DND-41 (cell line): ENCODE data around the gene HMCN1.

ENCODE experiments used
- ATAC-seq: fragments of 200-7000 bp; cut with Tn5 transposase; 3 replicates; pipeline ENCODE4 v1.9.1; 2021; ENCODE audit warnings: low read depth; ENCODE audit not compliant: insufficient read depth
- DNase-seq: peaks from one replicate; pipeline ENCODE4 v3.0.0-alpha.2; 2020
- H2AFZ ChIP-seq: 2 replicates; pipeline ENCODE4 v1.6.0; 2012; ENCODE audit warnings: low read depth, low read length
- H3K27ac ChIP-seq: 2 replicates; pipeline ENCODE4 v1.5.1; 2012; ENCODE audit warnings: low read length, inconsistent platforms
- H3K27me3 ChIP-seq: fragments of 200-600 bp; sonication (generic); 2 replicates; pipeline ENCODE4 v1.6.0; 2012; ENCODE audit warnings: low read length, mild to moderate bottlenecking, inconsistent platforms; ENCODE audit not compliant: insufficient read depth, poor library complexity
- H3K36me3 ChIP-seq: 2 replicates; pipeline ENCODE4 v1.5.1; 2012; ENCODE audit warnings: low read length, inconsistent platforms; ENCODE audit not compliant: insufficient read depth
- H3K4me1 ChIP-seq: 2 replicates; pipeline ENCODE4 v1.5.1; 2012; ENCODE audit warnings: mild to moderate bottlenecking, low read length; ENCODE audit not compliant: insufficient read depth
- H3K4me2 ChIP-seq: 2 replicates; pipeline ENCODE4 v1.6.0; 2012; ENCODE audit warnings: mild to moderate bottlenecking, moderate library complexity, low read length, inconsistent platforms; ENCODE audit not compliant: insufficient read depth
- H3K4me3 ChIP-seq, 2 experiments: fragments of 200-600 bp in 1 of 2; shearing (Covaris generic) in 1 of 2; 2 replicates each; pipeline ENCODE4 v1.5.1; 2012 to 2016; ENCODE audit warnings: inconsistent platforms in 2 of 2, low read length in 2 of 2, mild to moderate bottlenecking in 2 of 2, low read depth in 1 of 2, moderate library complexity in 1 of 2
- H3K79me2 ChIP-seq: 2 replicates; pipeline ENCODE4 v1.6.0; 2012; ENCODE audit warnings: low read length, inconsistent platforms; ENCODE audit not compliant: insufficient read depth
- H3K9ac ChIP-seq: 2 replicates; pipeline ENCODE4 v1.6.0; 2012; ENCODE audit warnings: low read depth, mild to moderate bottlenecking, inconsistent platforms, low read length, moderate library complexity
- H3K9me3 ChIP-seq: 2 replicates; pipeline ENCODE4 v1.5.1; 2012; ENCODE audit warnings: low read length, moderate library complexity, mild to moderate bottlenecking, inconsistent platforms; ENCODE audit not compliant: insufficient read depth, severe bottlenecking
- H4K20me1 ChIP-seq: 2 replicates; pipeline ENCODE4 v1.6.0; 2012; ENCODE audit warnings: low read length; ENCODE audit not compliant: insufficient read depth
- EZH2 ChIP-seq: IDR thresholded peaks from 3 replicates; pipeline ENCODE4 v1.6.1; 2012; ENCODE audit warnings: borderline replicate concordance, low read depth, mild to moderate bottlenecking, moderate library complexity, low read length, inconsistent platforms; ENCODE audit not compliant: severe bottlenecking
- TF ChIP-seq, protein P1 (sequence below): IDR thresholded peaks from 2 replicates; pipeline ENCODE4 v1.5.1; 2012; ENCODE audit warnings: borderline replicate concordance, low read length, moderate library complexity, mild to moderate bottlenecking; ENCODE audit not compliant: poor library complexity, severe bottlenecking; ENCODE audit errors: extremely low read depth

Gene HMCN1

DNA sequence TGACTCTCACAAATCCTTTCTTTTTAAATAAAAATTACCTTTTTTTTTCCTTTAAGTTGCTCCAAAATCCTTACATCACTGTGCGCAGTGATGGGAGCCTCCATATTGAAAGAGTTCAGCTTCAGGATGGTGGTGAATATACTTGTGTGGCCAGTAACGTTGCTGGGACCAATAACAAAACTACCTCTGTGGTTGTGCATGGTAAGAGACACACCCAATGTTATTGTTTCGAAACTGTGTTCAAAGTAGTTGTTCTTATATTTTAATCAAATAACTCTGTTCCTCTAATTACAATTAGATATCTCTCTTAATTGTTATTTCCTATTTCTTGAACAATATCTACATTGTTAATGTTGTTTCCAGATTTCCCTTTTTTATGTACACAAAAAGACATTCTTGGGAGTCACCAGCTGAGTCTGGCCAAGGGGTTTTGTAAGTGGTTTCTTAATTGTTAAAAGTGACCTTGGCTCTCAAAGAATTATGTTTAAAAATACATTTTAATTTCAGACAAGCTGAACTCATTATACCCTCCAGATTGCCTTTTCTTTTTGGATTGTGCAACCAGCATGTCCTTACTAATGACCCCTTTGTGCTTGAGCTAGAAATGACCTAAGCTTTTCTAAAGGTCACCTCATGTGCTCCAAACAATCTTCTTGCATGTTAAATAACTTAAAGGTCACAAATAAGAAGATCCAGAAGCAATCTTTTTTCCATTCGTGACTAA, 250.1 kb downstream of the HMCN1 start:
- no peaks in the 10 kb centered on the region for H3K27me3 ChIP-seq
- H3K4me2 ChIP-seq, result no peak overlapping the region
- DNase-seq (no peak), ATAC-seq (no peak)
- no peak overlapping the region for H3K4me3 ChIP-seq
- no peak overlapping the region for H3K9ac ChIP-seq
- no peak overlapping the region for H3K27ac ChIP-seq
- H3K79me2 ChIP-seq, result no peaks in the 10 kb centered on the region
- no peaks in the 10 kb centered on the region for H4K20me1 ChIP-seq
- H2AFZ ChIP-seq, result no peak overlapping the region
- H3K4me1 ChIP-seq, result no peaks in the 10 kb centered on the region
- H3K9me3 ChIP-seq, result no peaks in the 10 kb centered on the region
- no peaks in the 10 kb centered on the region for H3K36me3 ChIP-seq
- no peak for TF ChIP-seq EZH2
- TF ChIP-seq, protein P1, sequence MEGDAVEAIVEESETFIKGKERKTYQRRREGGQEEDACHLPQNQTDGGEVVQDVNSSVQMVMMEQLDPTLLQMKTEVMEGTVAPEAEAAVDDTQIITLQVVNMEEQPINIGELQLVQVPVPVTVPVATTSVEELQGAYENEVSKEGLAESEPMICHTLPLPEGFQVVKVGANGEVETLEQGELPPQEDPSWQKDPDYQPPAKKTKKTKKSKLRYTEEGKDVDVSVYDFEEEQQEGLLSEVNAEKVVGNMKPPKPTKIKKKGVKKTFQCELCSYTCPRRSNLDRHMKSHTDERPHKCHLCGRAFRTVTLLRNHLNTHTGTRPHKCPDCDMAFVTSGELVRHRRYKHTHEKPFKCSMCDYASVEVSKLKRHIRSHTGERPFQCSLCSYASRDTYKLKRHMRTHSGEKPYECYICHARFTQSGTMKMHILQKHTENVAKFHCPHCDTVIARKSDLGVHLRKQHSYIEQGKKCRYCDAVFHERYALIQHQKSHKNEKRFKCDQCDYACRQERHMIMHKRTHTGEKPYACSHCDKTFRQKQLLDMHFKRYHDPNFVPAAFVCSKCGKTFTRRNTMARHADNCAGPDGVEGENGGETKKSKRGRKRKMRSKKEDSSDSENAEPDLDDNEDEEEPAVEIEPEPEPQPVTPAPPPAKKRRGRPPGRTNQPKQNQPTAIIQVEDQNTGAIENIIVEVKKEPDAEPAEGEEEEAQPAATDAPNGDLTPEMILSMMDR, result no peak

- Histone ChIP-seq H3K9me3 (no peaks in the 10 kb centered on the region), H2AFZ (no peak overlapping the region), H3K79me2 (no peaks in the 10 kb centered on the region), H3K9ac (no peak overlapping the region), H3K27ac (no peak overlapping the region), H3K36me3 (no peaks in the 10 kb centered on the region), H3K4me1 (no peaks in the 10 kb centered on the region), H3K27me3 (no peaks in the 10 kb centered on the region), H4K20me1 (no peaks in the 10 kb centered on the region), H3K4me2 (no peak overlapping the region), H3K4me3 (no peak overlapping the region)
- DNase-seq (no peak), ATAC-seq (no peak; the same call in 2 of the 3 replicates)
- TF ChIP-seq, protein P1, result no peak
- TF ChIP-seq EZH2, result no peak
These were observed 253.6 kb downstream of the HMCN1 start for GRCh38 chr1:185987611-185988321.

- H3K27ac ChIP-seq, result no peak overlapping the region
- H3K9me3 ChIP-seq, result no peaks in the 10 kb centered on the region
- H2AFZ ChIP-seq, result no peak overlapping the region
- H3K4me1 ChIP-seq, result no peaks in the 10 kb centered on the region
- H3K9ac ChIP-seq, result no peak overlapping the region
- no peaks in the 10 kb centered on the region for H4K20me1 ChIP-seq
- no peaks in the 10 kb centered on the region for H3K27me3 ChIP-seq
- no peaks in the 10 kb centered on the region for H3K79me2 ChIP-seq
- H3K4me3 ChIP-seq, result no peak overlapping the region
- no peak overlapping the region for H3K4me2 ChIP-seq
- TF ChIP-seq, protein P1, result no peak
- TF ChIP-seq EZH2, result no peak
- H3K36me3 ChIP-seq, result no peaks in the 10 kb centered on the region
- ATAC-seq, result no peak
- DNase-seq, result no peak
These were observed 256.4 kb downstream of the HMCN1 start for GRCh38 chr1:185990565-185990964.
